ENCODE results near the gene MYBPH. TPM values are rescaled to one million over a fixed set of nuclear protein-coding genes. Genes with fewer than 3 reads are reported as not detected.

The MYBPH gene
- total RNA-seq, 5 donors from 2014 or later (not counting 1 experiment from before 2014, with no cell fraction given) = not detected

- Histone ChIP-seq H3K36me3 (ENCODE audit: control insufficient read depth in 2 of 2, extremely low read depth in 1 of 2, insufficient read depth in 1 of 2, low read length in 1 of 2) (no peaks in the 10 kb centered on the region), H3K27me3 (replicated peaks in 1 of 2; ENCODE audit: control insufficient read depth in 2 of 2, extremely low read depth in 1 of 2, insufficient read depth in 2 of 2, low read length in 1 of 2) (peaks cover 0 to 18% of the 10 kb centered on the region in 2 experiments), H3K4me1 (ENCODE audit: control insufficient read depth in 1 of 2, extremely low read depth in 1 of 2, insufficient read depth in 2 of 2, low read length in 2 of 2) (no peaks in the 10 kb centered on the region), H3K27ac (ENCODE audit: low read length) (no peak overlapping the region), H3K4me3 (ENCODE audit: control insufficient read depth in 1 of 2, extremely low read depth in 1 of 2, low read length in 1 of 2) (no peak overlapping the region), H3K9me3 (no peaks in the 10 kb centered on the region)
- H3K4me1 Mint-ChIP-seq = peaks cover 0 to 3% (median 0%) of the 10 kb centered on the region in 3 donors
- H3K27me3 Mint-ChIP-seq = peaks cover 2 to 4% of the 10 kb centered on the region in 2 donors
- no peak for ATAC-seq (replicated peaks in 1 of 4)
- POLR2A ChIA-PET = interaction anchor here in 1 of 2 donors (0.5 kb wide), 1 partner anchor 146 kb away, joined by 3 read pairs; no protein-coding TSS in a partner anchor
- CTCF ChIA-PET = no interaction called here
- no peak overlapping the region for H3K4me3 Mint-ChIP-seq
- H3K27ac Mint-ChIP-seq = no peak overlapping the region
- H3K9me3 Mint-ChIP-seq = no peaks in the 10 kb centered on the region
- H3K36me3 Mint-ChIP-seq = no peaks in the 10 kb centered on the region
- DNase-seq = no peak
Measured at GRCh38 chr1:203210988-203211387, 35.4 kb upstream of the MYBPH start.

GRCh38 chr1:203210350-203210749 lies 34.7 kb upstream of the MYBPH start:
- Histone ChIP-seq H3K27me3 (replicated peaks in 1 of 2; ENCODE audit: control insufficient read depth in 2 of 2, extremely low read depth in 1 of 2, insufficient read depth in 2 of 2, low read length in 1 of 2) (peaks cover 0 to 14% of the 10 kb centered on the region in 2 experiments), H3K4me3 (ENCODE audit: control insufficient read depth in 1 of 2, extremely low read depth in 1 of 2, low read length in 1 of 2) (no peak overlapping the region), H3K36me3 (ENCODE audit: control insufficient read depth in 2 of 2, extremely low read depth in 1 of 2, insufficient read depth in 1 of 2, low read length in 1 of 2) (no peaks in the 10 kb centered on the region), H3K27ac (ENCODE audit: low read length) (no peak overlapping the region), H3K4me1 (ENCODE audit: control insufficient read depth in 1 of 2, extremely low read depth in 1 of 2, insufficient read depth in 2 of 2, low read length in 2 of 2) (no peaks in the 10 kb centered on the region), H3K9me3 (no peaks in the 10 kb centered on the region)
- POLR2A ChIA-PET = interaction anchor here in 1 of 2 donors (0.5 kb wide), 1 partner anchor 146 kb away, joined by 3 read pairs; no protein-coding TSS in a partner anchor
- H3K27ac Mint-ChIP-seq = no peak overlapping the region
- DNase-seq (no peak), ATAC-seq (replicated peaks in 1 of 4) (no peak)
- CTCF ChIA-PET = no interaction called here
- H3K27me3 Mint-ChIP-seq = peaks cover 2 to 4% of the 10 kb centered on the region in 2 donors
- H3K4me1 Mint-ChIP-seq = no peaks in the 10 kb centered on the region
- no peaks in the 10 kb centered on the region for H3K36me3 Mint-ChIP-seq
- H3K4me3 Mint-ChIP-seq = no peak overlapping the region
- no peaks in the 10 kb centered on the region for H3K9me3 Mint-ChIP-seq

- peaks cover 0 to 15% of the 10 kb centered on the region in 2 experiments for H3K27me3 ChIP-seq (replicated peaks in 1 of 2; ENCODE audit: control insufficient read depth in 2 of 2, extremely low read depth in 1 of 2, insufficient read depth in 2 of 2, low read length in 1 of 2)
- H3K4me3 Mint-ChIP-seq = no peak overlapping the region
- no peaks in the 10 kb centered on the region for H3K36me3 ChIP-seq (ENCODE audit: control insufficient read depth in 2 of 2, extremely low read depth in 1 of 2, insufficient read depth in 1 of 2, low read length in 1 of 2)
- CTCF ChIA-PET = no interaction called here
- H3K9me3 Mint-ChIP-seq = no peaks in the 10 kb centered on the region
- H3K27ac ChIP-seq (ENCODE audit: low read length) = no peak overlapping the region
- POLR2A ChIA-PET = interaction anchor here in 1 of 2 donors (0.5 kb wide), 1 partner anchor 374 kb away, joined by 4 read pairs; no protein-coding TSS in a partner anchor
- no peaks in the 10 kb centered on the region for H3K4me1 Mint-ChIP-seq
- peaks cover 4 to 5% of the 10 kb centered on the region in 2 donors for H3K27me3 Mint-ChIP-seq
- ATAC-seq (replicated peaks in 1 of 4) = no peak
- no CpG with 5 or more reads among the region's 1 CpG for WGBS (ENCODE audit: insufficient coverage)
- no peaks in the 10 kb centered on the region for H3K9me3 ChIP-seq
- H3K4me1 ChIP-seq (ENCODE audit: control insufficient read depth in 1 of 2, extremely low read depth in 1 of 2, insufficient read depth in 2 of 2, low read length in 2 of 2) = no peaks in the 10 kb centered on the region
- no peak overlapping the region for H3K4me3 ChIP-seq (ENCODE audit: control insufficient read depth in 1 of 2, extremely low read depth in 1 of 2, low read length in 1 of 2)
- DNase-seq = no peak
- H3K36me3 Mint-ChIP-seq = no peaks in the 10 kb centered on the region
- H3K27ac Mint-ChIP-seq = no peak overlapping the region
Measured at GRCh38 chr1:203208181-203208580, 32.6 kb upstream of the MYBPH start.

- no CpG with 5 or more reads among the region's 2 CpGs for WGBS (ENCODE audit: insufficient coverage)
- no peaks in the 10 kb centered on the region for H3K9me3 ChIP-seq
- H3K36me3 Mint-ChIP-seq = no peaks in the 10 kb centered on the region
Measured at GRCh38 chr1:203207751-203208150, 32.1 kb upstream of the MYBPH start.

GRCh38 chr1:203206129-203206687 lies 30.6 kb upstream of the MYBPH start:
- peaks cover 4 to 15% of the 10 kb centered on the region in 2 donors for H3K27me3 Mint-ChIP-seq
- H3K27ac ChIP-seq (ENCODE audit: low read length) = no peak overlapping the region
- H3K9me3 ChIP-seq = no peaks in the 10 kb centered on the region
- H3K27ac Mint-ChIP-seq = no peak overlapping the region
- H3K36me3 ChIP-seq (ENCODE audit: control insufficient read depth in 2 of 2, extremely low read depth in 1 of 2, insufficient read depth in 1 of 2, low read length in 1 of 2) = no peaks in the 10 kb centered on the region
- no peak overlapping the region for H3K4me3 ChIP-seq (ENCODE audit: control insufficient read depth in 1 of 2, extremely low read depth in 1 of 2, low read length in 1 of 2)
- ChIA-PET CTCF (no interaction called here), POLR2A (no interaction called here)
- H3K36me3 Mint-ChIP-seq = no peaks in the 10 kb centered on the region
- no peak overlapping the region for H3K4me3 Mint-ChIP-seq
- H3K4me1 Mint-ChIP-seq = no peaks in the 10 kb centered on the region
- no peaks in the 10 kb centered on the region for H3K4me1 ChIP-seq (ENCODE audit: control insufficient read depth in 1 of 2, extremely low read depth in 1 of 2, insufficient read depth in 2 of 2, low read length in 2 of 2)
- 100% methylated on average over 1 of the region's 5 CpGs for WGBS (ENCODE audit: insufficient coverage)
- peaks cover 0 to 23% of the 10 kb centered on the region in 2 experiments for H3K27me3 ChIP-seq (replicated peaks in 1 of 2; ENCODE audit: control insufficient read depth in 2 of 2, extremely low read depth in 1 of 2, insufficient read depth in 2 of 2, low read length in 1 of 2)
- DNase-seq (no peak), ATAC-seq (replicated peaks in 1 of 4) (no peak)
- H3K9me3 Mint-ChIP-seq = no peaks in the 10 kb centered on the region

More at GRCh38 chr1:203207751-203208150, 32.1 kb upstream of the MYBPH start:
- CTCF ChIA-PET = no interaction called here
- peaks cover under 1 to 5% of the 10 kb centered on the region in 2 donors for H3K27me3 Mint-ChIP-seq
- H3K27me3 ChIP-seq (replicated peaks in 1 of 2; ENCODE audit: control insufficient read depth in 2 of 2, extremely low read depth in 1 of 2, insufficient read depth in 2 of 2, low read length in 1 of 2) = peaks cover 0 to 16% of the 10 kb centered on the region in 2 experiments
- H3K9me3 Mint-ChIP-seq = no peaks in the 10 kb centered on the region
- no peak overlapping the region for H3K4me3 ChIP-seq (ENCODE audit: control insufficient read depth in 1 of 2, extremely low read depth in 1 of 2, low read length in 1 of 2)
- no peak overlapping the region for H3K27ac ChIP-seq (ENCODE audit: low read length)
- no peak overlapping the region for H3K27ac Mint-ChIP-seq
- no peak for ATAC-seq (replicated peaks in 1 of 4)
- H3K4me3 Mint-ChIP-seq = no peak overlapping the region
- H3K36me3 ChIP-seq (ENCODE audit: control insufficient read depth in 2 of 2, extremely low read depth in 1 of 2, insufficient read depth in 1 of 2, low read length in 1 of 2) = no peaks in the 10 kb centered on the region
- DNase-seq = peak in 1 of 35 experiments; percentile 8
- no peaks in the 10 kb centered on the region for H3K4me1 Mint-ChIP-seq
- H3K4me1 ChIP-seq (ENCODE audit: control insufficient read depth in 1 of 2, extremely low read depth in 1 of 2, insufficient read depth in 2 of 2, low read length in 2 of 2) = no peaks in the 10 kb centered on the region
- POLR2A ChIA-PET = interaction anchor here in 1 of 2 donors (0.5 kb wide), 1 partner anchor 374 kb away, joined by 4 read pairs; no protein-coding TSS in a partner anchor

- ChIA-PET POLR2A (no interaction called here), CTCF (no interaction called here)
- Histone ChIP-seq H3K27ac (ENCODE audit: low read length) (no peak overlapping the region), H3K27me3 (replicated peaks in 1 of 2; ENCODE audit: control insufficient read depth in 2 of 2, extremely low read depth in 1 of 2, insufficient read depth in 2 of 2, low read length in 1 of 2) (peaks cover 0 to 23% of the 10 kb centered on the region in 2 experiments), H3K4me1 (ENCODE audit: control insufficient read depth in 1 of 2, extremely low read depth in 1 of 2, insufficient read depth in 2 of 2, low read length in 2 of 2) (no peaks in the 10 kb centered on the region), H3K36me3 (ENCODE audit: control insufficient read depth in 2 of 2, extremely low read depth in 1 of 2, insufficient read depth in 1 of 2, low read length in 1 of 2) (no peaks in the 10 kb centered on the region), H3K9me3 (no peaks in the 10 kb centered on the region), H3K4me3 (ENCODE audit: control insufficient read depth in 1 of 2, extremely low read depth in 1 of 2, low read length in 1 of 2) (no peak overlapping the region)
- Mint-ChIP-seq H3K27me3 (peaks cover 12 to 29% of the 10 kb centered on the region in 2 donors), H3K4me3 (no peak overlapping the region), H3K9me3 (no peaks in the 10 kb centered on the region), H3K4me1 (no peaks in the 10 kb centered on the region), H3K36me3 (no peaks in the 10 kb centered on the region), H3K27ac (no peak overlapping the region)
- ATAC-seq (replicated peaks in 1 of 4) = no peak
- 50% methylated on average over 1 of the region's 2 CpGs for WGBS (ENCODE audit: insufficient coverage)
- no peak for DNase-seq
Measured at GRCh38 chr1:203204756-203205155, 29.1 kb upstream of the MYBPH start.

Data from T-cell (primary cell).